HG02759 (cell line): ENCODE data around the gene PTPN7.
A peak's percentile ranks its signal among the peaks of the same experiment; 100 is the strongest.
"Not testable (repeated sequence)": the region's sequence is repeated elsewhere in the genome, so short reads cannot be mapped to it uniquely, and the experiment has no call there.

ENCODE experiments used
- ATAC-seq: cut with Tn5 transposase; IDR thresholded peaks from one replicate; pipeline ENCODE4 v1.9.1; 2021; ENCODE audit warnings: mild to moderate bottlenecking, moderate library complexity; ENCODE audit not compliant: unreplicated experiment

The PTPN7 gene

GRCh38 chr1:202154148-202154765 is 6.1 kb downstream of the PTPN7 start:
- no peak for ATAC-seq

- ATAC-seq = no peak
Measured at GRCh38 chr1:202153284-202153683, 7.1 kb downstream of the PTPN7 start.

GRCh38 chr1:202152399-202152798 is 8.0 kb downstream of the PTPN7 start:
- ATAC-seq = no peak

- ATAC-seq = no peak
Measured at GRCh38 chr1:202151045-202151444, 9.4 kb downstream of the PTPN7 start.

- ATAC-seq = no peak
Measured at GRCh38 chr1:202150602-202151001, 9.8 kb downstream of the PTPN7 start.

- no peak for ATAC-seq
Measured at GRCh38 chr1:202150187-202150586, 10.2 kb downstream of the PTPN7 start.

GRCh38 chr1:202149566-202149965 is 10.8 kb downstream of the PTPN7 start:
- no peak for ATAC-seq

GRCh38 chr1:202148391-202148790 is 12.0 kb downstream of the PTPN7 start:
- ATAC-seq = no peak

GRCh38 chr1:202146993-202147392 is 13.4 kb downstream of the PTPN7 start:
- ATAC-seq = no peak

GRCh38 chr1:202146279-202146678 is 14.1 kb downstream of the PTPN7 start:
- ATAC-seq = no peak

GRCh38 chr1:202145744-202146140 is 14.7 kb downstream of the PTPN7 start:
- ATAC-seq = not testable (repeated sequence)

GRCh38 chr1:202145068-202145743 is 15.2 kb downstream of the PTPN7 start:
- ATAC-seq = peak; percentile 2

GRCh38 chr1:202144402-202145067 is 15.9 kb downstream of the PTPN7 start, which contains the start of gene ARL8A:
Gene ARL8A, minus strand, starts transcription at chr1:202144737. Its CDS starts 165 bp downstream, at chr1:202144572.
- peak; percentile 69 for ATAC-seq

- peak; percentile 56 for ATAC-seq
Measured at GRCh38 chr1:202143768-202144401, 16.5 kb downstream of the PTPN7 start.

GRCh38 chr1:202143011-202143767 is 17.2 kb downstream of the PTPN7 start:
- ATAC-seq = peak; percentile 21

GRCh38 chr1:202141468-202141867 is 18.9 kb downstream of the PTPN7 start:
- not testable (repeated sequence) for ATAC-seq

GRCh38 chr1:202140833-202141232 is 19.6 kb downstream of the PTPN7 start:
- ATAC-seq = no peak

GRCh38 chr1:202135221-202135721 is 25.1 kb downstream of the PTPN7 start:
- peak; percentile 72 for ATAC-seq

- ATAC-seq = no peak
Measured at GRCh38 chr1:202134645-202135172, 25.7 kb downstream of the PTPN7 start.

- no peak for ATAC-seq
Measured at GRCh38 chr1:202133989-202134388, 26.4 kb downstream of the PTPN7 start.
